ENCODE results near the gene IRAK1. TPM values are rescaled to one million over a fixed set of nuclear protein-coding genes. Genes with fewer than 3 reads are reported as not detected.

IRAK1 gene
- total and polyA plus RNA-seq, 9 of the 15 experiments (the other 6 are each of a cell fraction or from before 2014, with no cell fraction given): 11.6 to 261 (median 91.6) TPM

- TF ChIP-seq TOE1 (IDR thresholded peaks at IDR 0.05; ENCODE audit: borderline replicate concordance): no peak
- TF ChIP-seq TOE1 (CRISPR knock-in tag; IDR thresholded peaks at IDR 0.05; ENCODE audit: borderline replicate concordance, low read depth): no peak
- no peak for TF ChIP-seq RERE (CRISPR knock-in tag; IDR thresholded peaks at IDR 0.05; ENCODE audit: borderline replicate concordance)
- no peak for TF ChIP-seq GATAD2B (IDR thresholded peaks at IDR 0.05; ENCODE audit: borderline replicate concordance)
- peak in 2 of 3 experiments; percentile 44 to 89; a peak in 2 of 6 replicates for TF ChIP-seq ZBTB11 (CRISPR knock-in tag; IDR thresholded peaks at IDR 0.05)
- TF ChIP-seq, protein P1, sequence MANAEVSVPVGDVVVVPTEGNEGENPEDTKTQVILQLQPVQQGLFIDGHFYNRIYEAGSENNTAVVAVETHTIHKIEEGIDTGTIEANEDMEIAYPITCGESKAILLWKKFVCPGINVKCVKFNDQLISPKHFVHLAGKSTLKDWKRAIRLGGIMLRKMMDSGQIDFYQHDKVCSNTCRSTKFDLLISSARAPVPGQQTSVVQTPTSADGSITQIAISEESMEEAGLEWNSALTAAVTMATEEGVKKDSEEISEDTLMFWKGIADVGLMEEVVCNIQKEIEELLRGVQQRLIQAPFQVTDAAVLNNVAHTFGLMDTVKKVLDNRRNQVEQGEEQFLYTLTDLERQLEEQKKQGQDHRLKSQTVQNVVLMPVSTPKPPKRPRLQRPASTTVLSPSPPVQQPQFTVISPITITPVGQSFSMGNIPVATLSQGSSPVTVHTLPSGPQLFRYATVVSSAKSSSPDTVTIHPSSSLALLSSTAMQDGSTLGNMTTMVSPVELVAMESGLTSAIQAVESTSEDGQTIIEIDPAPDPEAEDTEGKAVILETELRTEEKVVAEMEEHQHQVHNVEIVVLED (CRISPR knock-in tag; IDR thresholded peaks at IDR 0.05): peak; percentile 67
- TF ChIP-seq UBTF (IDR thresholded peaks at IDR 0.05; ENCODE audit: borderline replicate concordance in 1 of 2, low read depth in 2 of 2, low read length in 2 of 2): no peak
- TF ChIP-seq ZNF354B (CRISPR knock-in tag; IDR thresholded peaks at IDR 0.05): peak; percentile 82; the same call in 1 of the 2 replicates
- no peak for TF ChIP-seq COPS2 (conservative IDR thresholded peaks at IDR 0.05)
- TF ChIP-seq RBM14 (IDR thresholded peaks at IDR 0.05; ENCODE audit: borderline replicate concordance, insufficient read depth, low read depth, low read length): no peak
- TF ChIP-seq, protein P2, sequence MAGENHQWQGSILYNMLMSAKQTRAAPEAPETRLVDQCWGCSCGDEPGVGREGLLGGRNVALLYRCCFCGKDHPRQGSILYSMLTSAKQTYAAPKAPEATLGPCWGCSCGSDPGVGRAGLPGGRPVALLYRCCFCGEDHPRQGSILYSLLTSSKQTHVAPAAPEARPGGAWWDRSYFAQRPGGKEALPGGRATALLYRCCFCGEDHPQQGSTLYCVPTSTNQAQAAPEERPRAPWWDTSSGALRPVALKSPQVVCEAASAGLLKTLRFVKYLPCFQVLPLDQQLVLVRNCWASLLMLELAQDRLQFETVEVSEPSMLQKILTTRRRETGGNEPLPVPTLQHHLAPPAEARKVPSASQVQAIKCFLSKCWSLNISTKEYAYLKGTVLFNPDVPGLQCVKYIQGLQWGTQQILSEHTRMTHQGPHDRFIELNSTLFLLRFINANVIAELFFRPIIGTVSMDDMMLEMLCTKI (IDR thresholded peaks at IDR 0.05; ENCODE audit: partially characterized antibody): no peak
Measured at GRCh38 chrX:154002215-154002719, 17.4 kb downstream of the IRAK1 start (continued).
